HG03175 (cell line): ENCODE measurements around the gene GALNT14.
"Not testable (repeated sequence)": the region's sequence is repeated elsewhere in the genome, so short reads cannot be mapped to it uniquely, and the experiment has no call there.

Experiments used
- ATAC-seq: cut with Tn5 transposase; IDR thresholded peaks from one replicate; pipeline ENCODE4 v1.9.1; 2021; ENCODE audit warnings: mild to moderate bottlenecking, moderate library complexity; ENCODE audit not compliant: unreplicated experiment

GALNT14 gene, protein sequence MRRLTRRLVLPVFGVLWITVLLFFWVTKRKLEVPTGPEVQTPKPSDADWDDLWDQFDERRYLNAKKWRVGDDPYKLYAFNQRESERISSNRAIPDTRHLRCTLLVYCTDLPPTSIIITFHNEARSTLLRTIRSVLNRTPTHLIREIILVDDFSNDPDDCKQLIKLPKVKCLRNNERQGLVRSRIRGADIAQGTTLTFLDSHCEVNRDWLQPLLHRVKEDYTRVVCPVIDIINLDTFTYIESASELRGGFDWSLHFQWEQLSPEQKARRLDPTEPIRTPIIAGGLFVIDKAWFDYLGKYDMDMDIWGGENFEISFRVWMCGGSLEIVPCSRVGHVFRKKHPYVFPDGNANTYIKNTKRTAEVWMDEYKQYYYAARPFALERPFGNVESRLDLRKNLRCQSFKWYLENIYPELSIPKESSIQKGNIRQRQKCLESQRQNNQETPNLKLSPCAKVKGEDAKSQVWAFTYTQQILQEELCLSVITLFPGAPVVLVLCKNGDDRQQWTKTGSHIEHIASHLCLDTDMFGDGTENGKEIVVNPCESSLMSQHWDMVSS

DNA sequence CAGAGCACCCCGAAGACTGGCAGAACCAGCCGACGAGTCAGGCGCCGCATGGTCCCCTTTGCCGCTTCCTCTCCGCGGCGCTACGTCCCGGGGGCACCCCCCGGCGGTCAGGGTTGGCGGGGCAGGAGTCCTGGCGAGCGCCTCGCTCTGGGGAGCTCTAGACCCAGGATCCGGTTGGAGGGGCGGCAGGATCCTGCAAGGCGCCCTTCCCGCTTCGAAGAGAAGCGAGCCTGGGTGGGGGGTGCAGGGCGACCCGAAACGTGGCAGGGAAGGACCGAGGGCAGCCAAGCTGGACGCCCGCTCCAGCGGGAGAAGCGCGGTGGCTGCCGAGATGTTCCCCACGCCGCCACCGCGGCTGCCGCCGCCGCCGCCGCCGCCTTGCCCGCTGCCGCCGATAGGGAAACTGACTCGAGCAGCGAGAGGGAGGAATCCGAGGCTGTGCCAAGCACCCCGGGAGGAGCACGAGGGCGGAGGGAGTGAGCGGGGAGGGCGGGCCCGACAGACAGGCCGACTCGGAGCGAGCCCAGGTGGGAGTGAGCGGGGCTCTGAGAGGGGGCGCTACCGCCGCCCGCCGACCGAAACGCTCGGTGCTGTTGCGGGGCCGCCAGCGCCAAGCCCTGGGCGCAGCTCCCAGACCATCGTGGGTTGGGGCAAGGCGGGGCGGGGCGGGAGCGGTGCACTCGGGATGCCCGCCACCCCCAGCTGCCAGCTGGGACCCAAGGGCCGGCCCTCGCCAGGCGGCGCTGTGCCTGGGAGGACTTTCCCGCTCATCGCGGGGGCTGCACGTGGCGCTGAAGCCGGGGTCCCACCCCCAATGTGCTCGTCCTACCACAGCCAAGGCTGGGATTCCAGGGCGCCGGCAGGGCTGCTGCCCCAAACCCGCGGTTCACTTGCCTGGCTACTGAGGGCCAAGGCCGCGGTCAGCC lies at the start of gene GALNT14:
Gene GALNT14 (minus strand): TSS at position 404 of the 926 bp plus-strand sequence. CDS start 354 bp downstream, at position 50.
- peak; percentile 84 for ATAC-seq

DNA sequence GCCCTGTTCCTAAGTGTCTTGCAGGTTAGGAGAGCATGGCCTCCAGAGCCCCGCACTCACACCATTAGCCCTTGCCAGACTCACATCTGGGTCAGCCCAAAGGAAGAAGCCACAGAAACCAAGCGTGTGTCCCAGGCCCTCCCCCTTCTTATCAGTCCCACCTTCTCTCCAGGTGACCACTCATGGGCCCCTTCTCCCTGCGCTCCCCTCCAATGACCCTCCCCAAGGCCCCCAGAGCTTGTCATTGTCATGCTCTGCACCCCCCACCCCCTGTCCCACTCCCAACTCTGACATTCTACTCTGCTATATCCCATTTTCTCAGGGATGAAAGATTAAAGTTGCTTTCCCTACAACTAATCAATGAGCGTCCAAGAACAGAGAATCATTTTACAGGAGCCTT lies 48.9 kb upstream of the GALNT14 start:
- no peak for ATAC-seq

- not testable (repeated sequence) for ATAC-seq
Observed at GRCh38 chr2:31183973-31184372, 45.7 kb upstream of the GALNT14 start.

DNA sequence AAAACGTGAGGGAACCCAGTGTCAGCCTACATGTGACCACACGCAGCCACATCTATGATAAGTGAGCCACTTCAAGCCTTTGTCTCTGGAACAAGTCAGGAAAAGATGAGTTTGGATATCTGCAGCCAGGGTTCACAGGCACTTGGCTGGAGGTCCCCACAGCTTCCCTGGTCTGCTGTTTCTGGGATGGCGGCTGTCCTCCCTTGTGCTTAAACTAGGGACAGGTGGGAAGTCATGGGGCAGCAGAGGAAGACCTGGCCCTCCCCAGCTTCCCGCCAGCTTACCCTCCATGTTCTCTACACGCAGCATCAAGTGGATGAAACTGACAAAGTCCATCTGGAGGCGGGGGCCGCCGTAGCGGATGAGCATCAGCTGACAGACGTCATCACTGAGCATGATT lies 38.5 kb upstream of the GALNT14 start:
- no peak for ATAC-seq

DNA sequence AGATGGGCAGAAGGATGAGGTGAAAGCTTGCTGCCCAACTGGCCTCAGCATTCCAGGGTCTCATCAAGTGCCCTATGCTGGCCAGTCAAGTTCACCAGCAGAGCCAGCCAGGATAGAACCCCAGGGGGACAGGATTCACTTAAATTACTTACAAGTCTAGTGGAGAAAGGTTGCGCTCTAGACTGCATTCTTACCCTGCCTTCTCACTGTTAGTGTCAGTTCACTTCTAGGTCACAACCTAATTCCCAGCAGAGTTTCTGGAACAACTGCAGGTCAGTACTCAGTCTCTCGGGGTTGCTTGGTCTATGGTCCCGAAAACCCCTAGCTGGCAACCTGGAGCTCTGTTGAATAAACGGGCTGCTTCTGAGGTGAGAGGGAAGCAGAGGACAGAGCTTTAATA lies 32.9 kb upstream of the GALNT14 start:
- ATAC-seq: no peak

DNA sequence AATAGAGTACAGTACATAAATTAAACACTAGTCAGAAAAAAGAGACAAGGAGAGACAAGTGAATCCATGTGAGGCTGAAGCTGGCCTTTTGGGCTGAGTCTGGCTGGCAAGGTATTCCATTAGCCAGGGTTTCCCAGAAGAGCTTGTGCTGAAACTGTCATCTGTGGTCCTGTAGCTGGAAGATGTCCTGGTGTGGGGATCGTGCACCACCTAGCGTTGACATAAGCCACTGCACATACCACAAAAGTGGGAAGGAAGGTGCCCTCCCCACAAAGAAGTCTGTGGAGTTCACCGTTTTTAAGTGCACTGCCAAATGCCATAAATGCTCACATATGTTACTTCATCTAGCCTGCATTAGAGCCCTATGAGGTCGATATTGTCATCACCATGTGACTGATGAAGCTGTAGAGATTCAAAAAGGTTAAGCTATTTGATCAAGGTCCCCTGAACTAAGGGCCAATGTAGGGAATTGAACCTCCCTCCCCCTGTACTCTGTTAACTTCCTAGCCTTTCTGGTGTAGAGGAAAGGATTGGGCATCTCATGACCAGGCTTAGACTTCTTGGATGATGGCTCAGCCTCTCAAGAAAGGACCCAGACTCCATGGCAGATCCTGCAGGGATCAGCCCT lies 31.9 kb upstream of the GALNT14 start:
- ATAC-seq: peak; percentile 81

DNA sequence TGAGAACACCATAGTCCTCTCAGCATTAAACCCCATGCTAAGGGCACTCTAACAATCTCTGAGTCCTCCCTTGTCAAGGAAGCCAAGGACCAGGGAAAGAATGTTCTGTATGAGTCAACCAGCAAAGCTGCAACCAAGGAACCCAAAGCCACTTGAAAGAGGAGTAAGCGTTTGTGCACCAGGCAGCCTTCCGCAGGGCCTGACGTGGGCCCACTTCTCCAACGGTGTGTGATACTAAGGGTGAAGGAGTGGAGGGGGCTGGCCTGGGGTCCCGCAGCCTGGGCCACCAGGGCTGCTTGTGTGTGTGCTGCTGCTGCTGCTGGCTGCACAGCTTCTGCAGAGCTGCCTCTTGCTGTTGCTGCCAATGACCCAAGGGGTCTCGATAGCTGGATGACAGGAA lies 30.1 kb upstream of the GALNT14 start:
- no peak for ATAC-seq

GRCh38 chr2:31166925-31167324 lies 28.7 kb upstream of the GALNT14 start:
- ATAC-seq: no peak

GRCh38 chr2:31163011-31163539 lies 24.8 kb upstream of the GALNT14 start:
- no peak for ATAC-seq

DNA sequence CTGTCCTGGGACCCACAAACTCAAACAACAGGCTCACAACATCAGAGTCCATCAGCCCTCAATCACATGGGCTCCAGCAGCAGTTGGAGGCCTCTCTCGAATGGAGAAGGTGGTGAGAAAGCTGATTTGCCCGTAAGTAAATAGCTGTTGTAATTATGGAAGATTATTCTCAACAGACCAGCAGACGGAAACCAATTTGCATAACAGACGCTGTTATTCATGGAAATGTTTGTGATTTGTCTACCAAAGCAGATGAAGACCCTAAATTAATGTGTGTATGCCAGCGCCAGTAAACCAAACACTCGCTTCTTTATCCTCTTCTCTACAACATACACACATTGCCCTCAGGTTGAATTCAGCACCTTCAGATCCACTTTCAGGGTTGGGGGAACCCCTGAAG lies 23.4 kb upstream of the GALNT14 start:
- ATAC-seq: no peak

GRCh38 chr2:31151501-31151900 lies 13.3 kb upstream of the GALNT14 start:
- no peak for ATAC-seq

GRCh38 chr2:31150120-31150670 lies 12.0 kb upstream of the GALNT14 start:
- no peak for ATAC-seq

GRCh38 chr2:31148514-31148913 lies 10.3 kb upstream of the GALNT14 start:
- no peak for ATAC-seq

DNA sequence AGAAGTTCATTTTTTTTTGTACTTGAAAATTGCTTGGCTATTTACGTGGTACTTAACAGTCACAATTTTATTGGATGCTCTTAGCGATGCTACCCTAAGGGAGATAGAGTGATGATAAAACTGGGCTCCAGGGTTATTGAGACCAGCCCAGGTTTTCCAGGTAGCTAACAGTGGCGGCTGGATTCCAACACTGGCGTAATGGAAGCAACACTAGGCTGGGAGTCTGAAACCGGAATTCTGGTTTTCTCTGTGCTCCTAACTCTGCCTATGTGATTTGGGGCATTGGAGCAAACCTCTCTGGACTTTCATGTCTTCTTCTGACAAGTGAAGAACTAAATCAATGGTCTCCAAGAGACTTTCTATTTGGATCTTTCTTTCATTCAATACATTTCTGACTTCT lies 9.4 kb upstream of the GALNT14 start:
- ATAC-seq: no peak

GRCh38 chr2:31142110-31142509 lies 3.9 kb upstream of the GALNT14 start:
- no peak for ATAC-seq

- ATAC-seq: no peak
Observed at GRCh38 chr2:31141443-31142085, 3.3 kb upstream of the GALNT14 start.

DNA sequence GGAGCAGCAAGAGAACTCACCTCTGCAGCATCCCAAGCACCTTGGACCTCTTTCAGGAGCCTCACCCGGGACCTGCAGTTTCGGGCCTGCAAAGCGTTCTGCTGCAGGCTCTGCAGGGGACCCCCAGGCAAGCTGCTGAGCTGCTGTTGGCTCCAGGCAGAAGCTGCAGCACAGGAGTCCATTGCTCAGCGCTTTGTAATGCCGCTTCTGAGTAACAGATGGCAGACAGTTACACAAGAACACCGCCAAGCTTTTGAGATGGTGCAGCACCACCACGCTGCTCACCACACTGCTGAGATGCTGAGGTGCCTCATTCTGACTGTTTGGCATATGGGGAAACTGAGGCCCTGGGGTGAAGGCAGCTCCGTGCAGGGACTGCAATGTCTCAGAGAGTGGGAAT lies 1.9 kb upstream of the GALNT14 start:
- ATAC-seq: no peak

GRCh38 chr2:31139671-31140070 lies 1.4 kb upstream of the GALNT14 start:
- no peak for ATAC-seq

- peak; percentile 26 for ATAC-seq
Observed at GRCh38 chr2:31137211-31138036, 816 bp downstream of the GALNT14 start.
